K562 (cell line): Measurements from ENCODE around the gene TEAD3. TPM values are rescaled to one million over a fixed set of nuclear protein-coding genes. Genes with fewer than 3 reads are reported as not detected.

ENCODE experiments used
- BCL6 ChIP-seq: fragments of 250-450 bp; sonication (Bioruptor Pico); IDR thresholded peaks from 2 replicates; pipeline ENCODE4 v1.4.0; 2020
- CXXC5 ChIP-seq: fragments of 250-450 bp; sonication (Bioruptor Pico); IDR thresholded peaks from 2 replicates; pipeline ENCODE4 v1.8.0; 2022; ENCODE audit warnings: inconsistent platforms, mild to moderate bottlenecking, moderate library complexity
- DMBX1 ChIP-seq: fragments of 250-450 bp; sonication (Bioruptor Pico); IDR thresholded peaks from 2 replicates; pipeline ENCODE4 v1.8.0; 2022; ENCODE audit warnings: inconsistent platforms, mild to moderate bottlenecking, moderate library complexity, borderline replicate concordance
- FOXA3 ChIP-seq, 2 experiments: fragments of 450-650 bp in 1 of 2; sonication (generic) in 1 of 2; formaldehyde crosslinking; IDR thresholded peaks in 1 of 2; conservative IDR thresholded peaks in 1 of 2; 2 replicates each; pipeline versions ENCODE4 v1.4.0 to v1.8.0; 2020 to 2022; ENCODE audit warnings: mild to moderate bottlenecking in 2 of 2, missing genetic modification reagents in 1 of 2
- GABPB1 ChIP-seq: sonication (generic); formaldehyde crosslinking; IDR thresholded peaks from 2 replicates; pipeline ENCODE4 v1.8.0; 2022; ENCODE audit warnings: mild to moderate bottlenecking, missing genetic modification reagents
- JUNB ChIP-seq: fragments of 450-650 bp; formaldehyde crosslinking; conservative IDR thresholded peaks from 2 replicates; pipeline ENCODE4 v1.4.0; 2020; ENCODE audit warnings: mild to moderate bottlenecking
- MAFG ChIP-seq: fragments of 450-650 bp; conservative IDR thresholded peaks from 2 replicates; pipeline ENCODE4 v1.6.1; 2016; ENCODE audit warnings: missing genetic modification characterization, missing compliant biosample characterization
- POLR2G ChIP-seq: fragments of 200-400 bp; formaldehyde crosslinking; IDR thresholded peaks from 2 replicates; pipeline ENCODE4 v1.6.1; 2017; ENCODE audit warnings: low read depth, mild to moderate bottlenecking, antibody characterized with exemption, low read length, moderate library complexity
- ZNF398 ChIP-seq: fragments of 250-450 bp; sonication (Bioruptor Pico); IDR thresholded peaks from 2 replicates; pipeline ENCODE4 v1.8.0; 2021; ENCODE audit warnings: moderate library complexity, mild to moderate bottlenecking, inconsistent platforms
- polyA plus RNA-seq, 8 experiments: library from polyadenylated mRNA; depleted of rRNA in 4 of 8; stranded (reverse) in 5 of 8; unstranded in 3 of 8; fragments of >200 nt; fragmentation: Nextera tagmentation in 2 of 8; fragmentation: Illumina TruSeq in 1 of 8; extraction: Ambion mirVana in 2 of 8; extraction: Trizol in 1 of 8; gene quantifications; 2 replicates each; pipeline versions ENCODE4 v1.2.1 to v1.2.3, GENCODE V29; 2011 to 2014; ENCODE audit warnings: inconsistent platforms in 1 of 8, missing spikeins in 1 of 8
- total RNA-seq, 7 experiments: library from RNA; depleted of rRNA in 6 of 7; stranded (reverse); fragments of >200 nt in 6 of 7; fragmentation: Illumina TruSeq in 2 of 7; extraction: Trizol in 2 of 7; gene quantifications; 2 replicates each; pipeline versions ENCODE4 v1.2.1 to v1.2.3, GENCODE V29; 2011 to 2021; ENCODE audit warnings: low replicate concordance in 1 of 7
- TF ChIP-seq, protein P1 (sequence below): fragments of 450-650 bp; IDR thresholded peaks from 2 replicates; pipeline ENCODE4 v1.6.1; 2018; ENCODE audit not compliant: partially characterized antibody
- TF ChIP-seq, protein P2 (sequence below): sonication (generic); formaldehyde crosslinking; IDR thresholded peaks from 2 replicates; pipeline ENCODE4 v1.8.1; 2022; ENCODE audit warnings: missing genetic modification reagents

The TEAD3 gene
- total and polyA plus RNA-seq, 9 of the 15 experiments (the other 6 are each of a cell fraction or from before 2014, with no cell fraction given): 0.63 to 13.2 (median 3.3) TPM

- TF ChIP-seq, protein P1, sequence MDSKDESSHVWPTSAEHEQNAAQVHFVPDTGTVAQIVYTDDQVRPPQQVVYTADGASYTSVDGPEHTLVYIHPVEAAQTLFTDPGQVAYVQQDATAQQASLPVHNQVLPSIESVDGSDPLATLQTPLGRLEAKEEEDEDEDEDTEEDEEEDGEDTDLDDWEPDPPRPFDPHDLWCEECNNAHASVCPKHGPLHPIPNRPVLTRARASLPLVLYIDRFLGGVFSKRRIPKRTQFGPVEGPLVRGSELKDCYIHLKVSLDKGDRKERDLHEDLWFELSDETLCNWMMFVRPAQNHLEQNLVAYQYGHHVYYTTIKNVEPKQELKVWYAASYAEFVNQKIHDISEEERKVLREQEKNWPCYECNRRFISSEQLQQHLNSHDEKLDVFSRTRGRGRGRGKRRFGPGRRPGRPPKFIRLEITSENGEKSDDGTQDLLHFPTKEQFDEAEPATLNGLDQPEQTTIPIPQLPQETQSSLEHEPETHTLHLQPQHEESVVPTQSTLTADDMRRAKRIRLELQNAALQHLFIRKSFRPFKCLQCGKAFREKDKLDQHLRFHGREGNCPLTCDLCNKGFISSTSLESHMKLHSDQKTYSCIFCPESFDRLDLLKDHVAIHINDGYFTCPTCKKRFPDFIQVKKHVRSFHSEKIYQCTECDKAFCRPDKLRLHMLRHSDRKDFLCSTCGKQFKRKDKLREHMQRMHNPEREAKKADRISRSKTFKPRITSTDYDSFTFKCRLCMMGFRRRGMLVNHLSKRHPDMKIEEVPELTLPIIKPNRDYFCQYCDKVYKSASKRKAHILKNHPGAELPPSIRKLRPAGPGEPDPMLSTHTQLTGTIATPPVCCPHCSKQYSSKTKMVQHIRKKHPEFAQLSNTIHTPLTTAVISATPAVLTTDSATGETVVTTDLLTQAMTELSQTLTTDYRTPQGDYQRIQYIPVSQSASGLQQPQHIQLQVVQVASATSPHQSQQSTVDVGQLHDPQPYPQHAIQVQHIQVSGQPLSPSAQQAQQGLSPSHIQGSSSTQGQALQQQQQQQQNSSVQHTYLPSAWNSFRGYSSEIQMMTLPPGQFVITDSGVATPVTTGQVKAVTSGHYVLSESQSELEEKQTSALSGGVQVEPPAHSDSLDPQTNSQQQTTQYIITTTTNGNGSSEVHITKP: no peak
- TF ChIP-seq GABPB1 (CRISPR knock-in tag) (no peak), MAFG (tag) (no peak), DMBX1 (CRISPR knock-in tag) (no peak), JUNB (CRISPR knock-in tag) (no peak), ZNF398 (CRISPR knock-in tag) (no peak), FOXA3 (CRISPR knock-in tag; conservative IDR thresholded peaks at IDR 0.05 in 1 of 2, IDR thresholded peaks at IDR 0.05 in 1 of 2) (no peak), CXXC5 (CRISPR knock-in tag) (peak; percentile 40; the same call in 1 of the 2 replicates), POLR2G (no peak), BCL6 (no peak)
- TF ChIP-seq, protein P2, sequence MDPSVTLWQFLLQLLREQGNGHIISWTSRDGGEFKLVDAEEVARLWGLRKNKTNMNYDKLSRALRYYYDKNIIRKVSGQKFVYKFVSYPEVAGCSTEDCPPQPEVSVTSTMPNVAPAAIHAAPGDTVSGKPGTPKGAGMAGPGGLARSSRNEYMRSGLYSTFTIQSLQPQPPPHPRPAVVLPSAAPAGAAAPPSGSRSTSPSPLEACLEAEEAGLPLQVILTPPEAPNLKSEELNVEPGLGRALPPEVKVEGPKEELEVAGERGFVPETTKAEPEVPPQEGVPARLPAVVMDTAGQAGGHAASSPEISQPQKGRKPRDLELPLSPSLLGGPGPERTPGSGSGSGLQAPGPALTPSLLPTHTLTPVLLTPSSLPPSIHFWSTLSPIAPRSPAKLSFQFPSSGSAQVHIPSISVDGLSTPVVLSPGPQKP (CRISPR knock-in tag): no peak
Measured at GRCh38 chr6:35471836-35472345, 25.0 kb downstream of the TEAD3 start (continued).
